Esophagus squamous epithelium (tissue), 4 donors: ENCODE results near the gene ANP32B.

Experiments
- CTCF ChIP-seq, 6 experiments: fragments of 450-650 bp in 4 of 6; fragments of 200-600 bp in 2 of 6; sonication (generic) in 2 of 6; IDR thresholded peaks; one replicate each; pipeline ENCODE4 v1.5.1; 2016 to 2019; ENCODE audit warnings: antibody characterized with exemption in 6 of 6, mild to moderate bottlenecking in 4 of 6, moderate library complexity in 4 of 6
- POLR2A ChIP-seq, 4 donors: fragments of 450-650 bp; IDR thresholded peaks; one replicate each; pipeline ENCODE4 v1.6.1; 2017; ENCODE audit warnings: antibody characterized with exemption in 4 of 4, mild to moderate bottlenecking in 4 of 4, moderate library complexity in 3 of 4

- TF ChIP-seq CTCF (IDR thresholded peaks at IDR 0.05): no peak
- TF ChIP-seq POLR2A (IDR thresholded peaks at IDR 0.05): no peak
Measured at GRCh38 chr9:97962136-97962535, 21.0 kb upstream of the ANP32B start.
